ENCODE data around the gene DRC1.

DNA sequence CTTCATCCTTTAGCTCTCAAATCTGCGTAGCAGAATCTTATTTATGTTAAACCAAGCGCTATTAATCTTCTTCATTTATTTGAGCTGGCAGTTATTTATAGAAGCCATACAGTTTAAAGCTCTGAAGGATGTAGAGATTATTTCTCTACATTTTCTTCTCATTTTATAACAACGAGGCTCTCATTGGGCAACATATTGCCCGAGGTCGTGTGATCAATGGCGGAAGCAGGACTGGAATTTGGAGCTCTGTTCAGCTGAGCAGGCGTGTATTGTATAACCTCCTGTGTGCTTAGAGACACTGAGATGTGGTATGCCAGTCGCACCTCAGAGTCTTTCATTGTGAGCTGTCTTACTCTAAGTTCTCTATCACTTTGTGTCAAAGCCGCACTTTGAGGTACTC lies 17.5 kb upstream of the DRC1 start:
- TF ChIP-seq, protein P1, sequence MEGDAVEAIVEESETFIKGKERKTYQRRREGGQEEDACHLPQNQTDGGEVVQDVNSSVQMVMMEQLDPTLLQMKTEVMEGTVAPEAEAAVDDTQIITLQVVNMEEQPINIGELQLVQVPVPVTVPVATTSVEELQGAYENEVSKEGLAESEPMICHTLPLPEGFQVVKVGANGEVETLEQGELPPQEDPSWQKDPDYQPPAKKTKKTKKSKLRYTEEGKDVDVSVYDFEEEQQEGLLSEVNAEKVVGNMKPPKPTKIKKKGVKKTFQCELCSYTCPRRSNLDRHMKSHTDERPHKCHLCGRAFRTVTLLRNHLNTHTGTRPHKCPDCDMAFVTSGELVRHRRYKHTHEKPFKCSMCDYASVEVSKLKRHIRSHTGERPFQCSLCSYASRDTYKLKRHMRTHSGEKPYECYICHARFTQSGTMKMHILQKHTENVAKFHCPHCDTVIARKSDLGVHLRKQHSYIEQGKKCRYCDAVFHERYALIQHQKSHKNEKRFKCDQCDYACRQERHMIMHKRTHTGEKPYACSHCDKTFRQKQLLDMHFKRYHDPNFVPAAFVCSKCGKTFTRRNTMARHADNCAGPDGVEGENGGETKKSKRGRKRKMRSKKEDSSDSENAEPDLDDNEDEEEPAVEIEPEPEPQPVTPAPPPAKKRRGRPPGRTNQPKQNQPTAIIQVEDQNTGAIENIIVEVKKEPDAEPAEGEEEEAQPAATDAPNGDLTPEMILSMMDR (IDR thresholded peaks at IDR 0.05; ENCODE audit: low read depth, low read length, poor library complexity, severe bottlenecking), result no peak
- TF ChIP-seq EZH2phosphoT487 (IDR thresholded peaks at IDR 0.05; ENCODE audit: borderline replicate concordance, low read length), result no peak

Measured in DOHH2 (cell line).